ENCODE results near the gene BAG2.

The BAG2 gene

DNA sequence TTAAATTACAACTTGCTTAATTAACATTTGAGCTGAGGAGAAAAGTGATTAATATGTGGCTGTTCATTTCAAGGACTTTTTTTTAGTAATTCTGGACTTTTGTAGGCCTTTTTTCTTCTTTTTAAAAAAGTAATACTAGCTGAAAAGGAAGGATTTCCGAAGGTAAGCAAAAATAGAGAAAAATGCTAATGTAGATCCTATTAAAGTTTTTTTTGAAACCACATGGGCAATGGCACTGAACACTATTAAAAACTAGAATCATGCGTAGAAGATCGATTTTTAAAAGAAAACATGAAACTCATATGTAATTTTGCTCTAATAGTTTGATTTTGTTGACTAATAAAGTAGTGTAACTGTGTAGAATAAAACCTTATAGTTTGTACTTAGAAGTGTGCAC lies 2.4 kb downstream of the BAG2 start:
- ATAC-seq (no peak), DNase-seq (no peak)

DNA sequence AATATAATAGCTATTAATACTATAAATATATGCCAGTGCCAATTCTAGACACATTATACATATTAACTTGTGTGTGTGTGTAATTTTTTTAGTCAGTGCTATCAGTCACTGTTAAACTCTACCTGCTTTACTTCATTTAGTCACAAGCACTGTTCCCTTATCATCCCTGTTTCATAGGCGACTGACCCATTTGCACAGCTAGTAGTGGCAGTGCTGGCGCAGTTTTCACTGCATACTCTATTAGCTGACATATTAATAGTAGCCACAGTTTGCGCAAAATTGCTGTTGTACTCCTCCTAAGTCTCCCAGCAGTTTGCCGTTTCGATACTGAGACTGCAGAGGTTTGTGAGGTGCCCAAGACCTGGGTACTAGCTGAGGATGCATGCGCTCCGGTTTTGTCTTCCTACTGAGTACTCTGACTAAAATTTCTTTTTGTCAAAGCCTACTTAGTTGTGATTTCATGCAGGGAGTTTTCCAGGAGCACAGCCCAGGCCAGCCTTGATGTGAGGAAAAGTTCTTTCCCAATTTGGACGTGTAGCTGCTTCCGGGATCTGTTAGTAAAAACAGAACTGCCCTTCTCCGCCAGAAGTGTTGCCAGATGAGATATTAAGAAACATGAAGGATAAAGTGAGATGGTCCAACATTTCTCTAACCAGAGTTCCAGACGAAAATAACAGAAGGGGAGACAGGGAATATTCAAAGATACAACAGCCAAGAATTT lies 5.6 kb downstream of the BAG2 start:
- DNase-seq (no peak), ATAC-seq (no peak)

DNA sequence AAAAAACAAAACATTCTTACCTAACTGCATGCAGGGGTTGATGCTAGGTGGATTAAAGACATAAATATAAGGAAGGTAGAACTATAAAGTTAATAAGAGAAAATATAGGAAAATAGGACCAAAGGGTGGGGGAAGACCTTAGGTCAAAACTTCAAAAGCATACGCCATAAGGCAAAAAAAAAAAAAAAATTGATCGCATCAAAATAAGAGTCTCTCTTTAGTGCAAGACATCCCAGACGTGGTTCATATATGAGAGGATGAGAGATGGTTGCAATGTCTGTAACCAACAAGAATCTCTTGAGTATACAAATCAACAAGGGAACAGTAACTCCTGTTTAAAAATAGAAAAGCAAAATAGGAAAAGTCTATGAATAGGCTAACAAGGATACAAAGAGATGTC lies 8.5 kb downstream of the BAG2 start:
- no peak for ATAC-seq

DNA sequence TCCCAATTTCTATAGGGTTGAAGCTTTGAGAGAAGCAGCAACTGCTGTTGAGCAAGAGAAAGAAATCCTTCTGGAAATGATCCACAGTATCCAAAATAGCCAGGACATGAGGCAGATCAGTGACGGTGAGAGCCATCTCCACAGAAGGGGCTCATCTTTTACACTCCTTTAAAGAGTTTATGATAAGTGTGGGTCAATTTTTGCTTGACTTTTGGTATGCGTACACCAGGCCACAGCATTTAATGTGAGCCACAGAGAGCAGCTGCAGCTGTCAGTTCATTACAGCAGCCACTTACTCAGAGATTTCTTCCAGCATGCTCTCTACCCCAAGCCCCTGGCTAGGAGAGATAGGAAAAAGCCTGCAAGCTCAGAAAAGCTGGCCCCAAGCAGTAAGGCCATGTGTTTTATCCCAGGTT lies 9.9 kb downstream of the BAG2 start:
- DNase-seq, result no peak
- no peak for ATAC-seq

More for the DNA sequence above, 8.5 kb downstream of the BAG2 start:
- no peak for DNase-seq

DNA sequence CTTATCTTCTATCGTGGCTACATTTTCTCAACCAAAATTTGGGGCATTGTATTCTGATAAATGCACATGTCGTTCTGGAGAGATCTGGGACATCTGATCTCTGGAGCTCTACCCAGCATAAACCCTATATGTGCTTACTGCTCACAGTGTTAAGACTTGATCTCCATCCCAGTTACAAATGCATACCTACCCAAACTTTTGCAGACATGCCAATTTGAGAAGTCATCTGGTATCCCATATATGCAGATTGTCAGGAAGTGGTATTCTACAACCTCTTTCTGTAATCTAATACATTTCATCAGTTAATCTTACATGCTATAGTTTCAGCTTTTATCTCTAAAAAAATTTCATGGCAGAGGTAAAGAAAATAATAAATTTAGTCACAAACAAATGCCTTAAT lies 11.2 kb downstream of the BAG2 start:
- no peak for DNase-seq
- ATAC-seq, result no peak

DNA sequence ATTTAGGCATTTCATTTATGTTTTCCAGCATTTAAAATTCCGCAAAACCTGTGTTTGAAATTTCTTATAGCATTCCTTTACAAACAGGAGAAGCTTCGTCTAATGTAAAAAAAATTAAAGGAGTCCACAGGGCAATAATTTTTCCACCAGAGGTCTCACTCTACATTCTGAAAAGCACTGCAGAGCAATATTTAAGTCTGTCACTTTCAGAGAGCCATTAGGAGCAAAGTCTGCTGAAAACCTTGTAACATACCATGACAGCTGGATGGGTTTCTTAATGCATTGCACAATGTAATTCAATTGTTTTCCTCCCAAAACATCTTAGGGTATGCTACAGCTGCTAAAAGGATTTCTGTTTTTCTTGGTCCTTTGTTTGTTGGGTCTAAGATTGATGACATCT lies 18.0 kb downstream of the BAG2 start:
- no peak for DNase-seq
- no peak for ATAC-seq

DNA sequence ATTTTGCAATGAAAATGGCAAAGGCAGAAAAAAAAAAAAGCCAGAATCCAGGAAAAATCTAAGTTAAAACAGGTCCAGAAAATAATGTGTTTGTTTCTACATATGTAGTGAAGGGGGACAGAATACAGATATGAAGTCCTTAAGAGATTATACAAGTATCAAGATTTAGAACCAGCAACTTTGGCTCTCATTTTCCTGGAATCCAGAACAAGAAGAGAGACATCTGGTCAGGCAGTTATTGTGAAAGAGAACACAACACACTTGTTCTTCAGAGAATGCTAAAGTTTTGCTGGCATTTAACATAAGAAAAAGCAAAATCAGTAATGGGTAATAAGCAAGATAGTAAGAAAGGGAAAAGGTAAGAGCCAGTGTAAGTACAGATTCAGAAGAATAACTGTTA lies 21.1 kb downstream of the BAG2 start:
- ATAC-seq (no peak), DNase-seq (no peak)

DNA sequence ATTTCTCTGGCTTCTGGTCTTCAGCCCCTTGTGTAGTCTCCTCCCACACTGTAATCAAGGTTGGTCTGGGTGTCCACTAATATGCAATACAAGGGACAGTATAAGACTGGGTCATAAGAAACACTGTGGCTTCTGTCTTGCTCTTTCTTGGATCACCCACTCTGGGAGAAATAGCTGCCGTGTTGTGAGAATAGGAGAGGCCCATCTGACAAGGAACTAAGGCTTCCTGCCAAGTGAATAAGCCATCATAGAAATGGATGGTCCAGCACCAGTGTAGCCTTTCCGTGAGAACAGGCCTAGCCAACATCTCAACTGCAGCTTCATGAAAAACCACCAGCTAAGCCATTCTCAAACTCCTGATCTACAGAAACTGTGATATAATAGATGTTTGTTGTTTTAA lies 23.3 kb downstream of the BAG2 start:
- ATAC-seq (no peak), DNase-seq (no peak)

DNA sequence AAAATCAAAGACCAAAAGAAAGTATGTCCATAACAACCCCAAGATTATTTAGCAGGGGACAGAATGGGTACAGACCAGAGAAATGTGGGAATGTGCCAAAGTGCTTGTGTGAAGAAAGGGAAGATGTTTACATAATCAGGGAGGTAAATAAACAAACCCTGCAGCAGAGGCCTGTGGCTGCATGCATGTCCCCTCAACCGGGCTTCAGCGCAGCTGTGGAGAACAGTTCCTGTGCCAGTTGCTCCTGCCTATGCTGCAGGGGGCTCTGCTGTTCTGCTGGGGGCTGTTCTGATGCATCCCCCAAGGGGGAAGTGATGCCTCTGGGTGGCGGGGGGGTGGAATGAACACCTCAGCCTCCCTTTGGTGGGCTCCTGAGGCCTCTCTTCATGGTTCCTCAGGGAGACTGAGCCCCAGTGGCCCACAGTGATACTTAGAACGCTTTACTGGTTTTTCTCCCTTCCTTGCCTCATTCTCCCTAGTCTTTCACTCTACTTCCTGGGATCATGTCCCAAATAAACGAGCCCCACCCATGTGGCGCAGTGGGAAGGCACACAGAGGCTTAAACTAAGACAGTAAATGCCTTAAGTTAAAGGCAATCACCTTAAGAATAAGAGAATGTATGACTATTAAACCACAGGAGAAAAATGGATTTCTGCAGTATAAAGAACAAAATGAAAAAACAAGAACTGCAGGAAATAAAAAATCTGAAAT lies 27.0 kb downstream of the BAG2 start:
- DNase-seq (no peak), ATAC-seq (no peak)

DNA sequence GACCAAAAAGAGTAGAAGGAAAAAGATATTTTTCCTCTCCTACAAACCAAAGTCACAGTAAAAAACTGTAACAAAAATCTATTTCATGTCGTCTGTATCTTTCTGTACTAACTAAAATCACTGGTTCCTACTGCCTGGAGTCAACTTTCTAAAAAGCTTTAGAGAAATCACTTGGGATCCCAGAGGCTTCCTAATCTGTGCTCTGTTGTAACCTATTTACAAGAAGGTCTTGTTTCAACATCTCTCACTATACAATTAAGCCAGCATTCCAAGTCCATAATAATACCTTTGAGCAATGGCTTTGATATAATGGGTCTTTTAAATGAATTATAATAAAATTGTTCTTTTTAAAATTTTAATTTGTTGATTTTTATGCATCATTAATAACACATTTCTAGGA lies 29.6 kb downstream of the BAG2 start:
- no peak for ATAC-seq

DNA sequence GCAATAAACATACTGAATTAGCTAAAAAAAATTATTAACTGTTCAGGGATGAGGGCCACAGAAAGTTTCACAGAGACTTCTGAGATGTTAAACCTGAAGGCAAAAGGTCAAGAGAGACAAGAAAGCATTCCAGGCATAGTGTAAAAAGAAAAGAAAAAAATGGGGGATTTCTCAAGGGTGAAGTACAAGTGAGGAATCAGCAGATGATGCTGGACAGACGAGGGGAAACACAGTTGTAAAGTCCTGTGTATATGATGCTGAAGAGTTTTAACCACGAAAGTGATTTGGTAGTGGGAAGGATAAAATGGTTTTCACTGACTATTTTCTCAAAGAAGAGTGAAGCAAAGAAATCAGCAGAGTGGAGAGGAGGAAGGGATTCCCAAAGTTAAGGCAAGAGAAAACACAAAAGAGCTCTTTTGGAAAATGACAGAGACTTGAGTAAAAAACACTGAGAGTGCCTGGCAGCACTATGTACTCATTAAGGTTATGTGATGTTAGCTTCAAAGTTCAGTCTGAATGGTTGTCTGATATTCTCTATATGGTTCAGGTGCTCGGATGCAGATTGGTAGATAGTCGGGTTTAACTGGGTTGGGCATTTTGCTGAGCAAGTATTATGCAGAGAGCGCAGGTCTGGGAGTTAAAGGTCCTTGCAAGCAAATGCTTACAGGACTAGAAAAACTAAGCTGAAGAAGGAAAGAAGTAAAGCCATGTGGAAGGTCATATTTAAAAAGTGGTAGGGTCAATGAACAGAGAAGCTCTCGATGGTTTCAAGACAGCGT lies 33.6 kb downstream of the BAG2 start:
- no peak for DNase-seq
- no peak for ATAC-seq

More for the DNA sequence above, 29.6 kb downstream of the BAG2 start:
- no peak for DNase-seq

DNA sequence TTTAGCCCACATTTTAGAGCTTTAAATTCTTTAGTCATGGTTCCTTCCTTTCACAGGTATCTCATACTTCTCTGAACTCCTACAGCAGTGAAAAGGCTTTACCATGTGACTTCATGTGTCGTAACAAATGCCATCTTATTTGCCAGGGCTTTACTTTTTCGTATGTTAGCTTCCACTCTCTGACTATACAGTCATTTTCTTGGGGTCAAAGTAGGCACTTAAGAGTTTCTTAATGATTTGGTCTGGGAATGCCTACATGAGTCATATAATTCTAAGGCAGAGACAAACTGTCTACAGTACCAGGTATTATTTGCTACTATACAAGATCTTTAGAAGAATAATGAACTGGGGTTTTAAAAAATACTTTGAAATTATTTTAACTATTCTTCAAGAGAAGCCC lies 35.0 kb downstream of the BAG2 start:
- ATAC-seq (peak; percentile 49), DNase-seq (no peak)

DNA sequence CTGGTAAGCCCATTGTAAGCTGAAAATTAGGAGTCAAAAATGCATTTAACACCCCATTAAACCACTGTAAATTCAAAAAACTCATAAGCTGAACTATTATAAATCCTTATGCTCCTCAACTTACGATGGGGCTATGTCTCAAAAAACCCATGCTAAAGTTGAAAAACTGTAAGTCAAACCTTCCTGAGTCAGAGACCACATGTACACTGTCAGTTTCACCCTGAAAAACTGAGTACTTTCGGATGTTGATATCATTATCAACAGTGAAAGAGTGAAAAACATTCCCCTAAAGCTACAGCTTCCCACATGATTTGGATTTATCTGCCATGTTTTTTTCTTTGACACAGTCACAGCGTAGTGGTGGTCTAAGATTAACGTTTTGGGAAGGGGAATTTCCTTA lies 35.7 kb downstream of the BAG2 start:
- peak; percentile 43 for ATAC-seq
- no peak for DNase-seq

DNA sequence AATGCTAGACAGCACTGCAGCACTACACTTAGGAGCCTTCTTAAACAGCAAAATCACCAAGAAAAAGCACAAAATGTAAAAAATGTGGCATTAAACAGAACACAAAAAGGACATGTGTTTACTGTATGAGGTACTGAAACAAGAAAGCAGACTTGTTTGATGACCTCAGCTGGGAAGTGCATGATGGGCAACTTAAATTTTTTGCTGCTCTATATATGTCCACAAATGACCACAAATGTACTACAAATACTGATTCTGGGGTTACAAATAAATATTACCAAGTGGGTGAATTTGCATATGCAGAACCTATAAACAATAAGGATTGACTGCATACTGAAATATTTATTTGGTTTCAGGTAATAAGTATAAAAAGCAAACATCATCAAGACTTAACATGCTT lies 36.9 kb downstream of the BAG2 start:
- DNase-seq (no peak), ATAC-seq (no peak)

DNA sequence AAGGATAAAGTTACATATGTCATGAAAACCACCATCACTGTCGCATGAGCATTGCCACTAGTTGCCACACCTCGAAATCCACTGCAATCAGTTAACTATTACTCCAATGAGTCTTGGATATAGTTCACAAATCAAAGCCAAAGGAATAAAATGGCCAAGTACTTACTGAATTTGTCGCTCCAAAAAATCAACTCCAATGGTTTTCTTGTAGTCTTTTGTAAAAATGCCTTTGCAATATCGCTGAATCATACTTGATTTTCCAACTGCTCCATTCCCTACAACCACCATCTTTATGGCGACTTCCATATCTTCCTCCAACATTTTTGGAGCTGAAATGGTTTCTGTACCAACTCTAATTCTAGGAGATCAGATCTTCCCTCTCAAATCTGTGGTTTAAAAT lies 37.9 kb downstream of the BAG2 start:
- ATAC-seq, result no peak
- no peak for DNase-seq

DNA sequence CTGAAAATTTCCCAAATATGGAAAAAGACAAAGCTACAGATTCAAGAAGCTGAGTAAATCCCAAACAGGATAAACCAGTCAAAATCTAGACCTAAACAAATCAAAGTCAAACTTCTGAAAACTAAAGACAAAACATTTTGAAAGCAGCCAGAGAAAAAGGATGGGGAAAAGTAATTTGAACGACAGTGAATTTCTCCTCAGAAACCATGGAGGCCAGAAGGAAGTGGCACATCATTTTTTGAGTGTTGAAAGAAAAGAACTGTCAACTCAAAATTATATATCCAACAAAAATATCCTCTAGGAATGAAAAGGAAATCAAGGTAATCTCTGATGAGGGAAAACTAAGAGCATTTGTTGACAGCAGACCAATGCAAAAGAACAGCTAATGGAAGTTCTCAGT lies 43.1 kb downstream of the BAG2 start:
- ATAC-seq (no peak), DNase-seq (no peak)

DNA sequence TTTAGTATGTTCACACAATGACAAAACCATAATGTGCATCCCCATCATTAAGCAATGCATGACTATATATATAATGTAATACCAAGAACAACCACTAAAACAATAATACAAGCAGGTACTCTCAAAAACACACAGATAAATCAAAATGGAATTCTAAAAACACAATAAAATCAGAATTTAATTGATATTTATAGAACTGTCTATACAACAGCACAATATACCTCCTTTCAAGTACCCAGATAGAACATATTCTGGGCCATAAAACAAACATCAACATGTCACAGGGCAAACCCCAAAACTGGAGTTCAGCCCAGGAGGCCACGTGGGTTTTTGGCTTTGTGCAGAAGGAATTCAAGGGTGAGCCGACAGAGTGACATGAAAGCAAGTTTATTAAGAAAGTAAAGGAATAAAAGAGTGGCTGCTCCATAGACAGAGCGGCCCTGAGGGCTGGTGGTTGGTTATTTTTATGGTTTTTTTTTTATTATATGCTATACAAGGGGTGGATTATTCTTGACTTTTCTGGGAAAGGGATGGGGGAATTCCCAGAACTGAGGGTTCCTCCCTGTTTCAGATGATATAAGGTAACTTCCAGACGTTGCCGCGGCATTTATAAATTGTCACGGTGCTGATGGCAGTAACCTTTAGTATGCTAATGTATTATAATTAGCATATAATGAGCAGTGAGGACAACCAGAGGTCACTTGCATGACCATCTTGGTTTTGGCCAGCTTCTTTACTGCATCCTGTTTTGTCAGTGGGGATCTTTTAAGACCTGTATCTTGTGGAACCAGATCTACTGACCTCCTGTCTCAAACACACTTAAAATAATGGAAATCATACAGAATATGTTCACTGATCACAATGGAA lies 44.3 kb downstream of the BAG2 start:
- DNase-seq, result no peak
- ATAC-seq, result no peak

DNA sequence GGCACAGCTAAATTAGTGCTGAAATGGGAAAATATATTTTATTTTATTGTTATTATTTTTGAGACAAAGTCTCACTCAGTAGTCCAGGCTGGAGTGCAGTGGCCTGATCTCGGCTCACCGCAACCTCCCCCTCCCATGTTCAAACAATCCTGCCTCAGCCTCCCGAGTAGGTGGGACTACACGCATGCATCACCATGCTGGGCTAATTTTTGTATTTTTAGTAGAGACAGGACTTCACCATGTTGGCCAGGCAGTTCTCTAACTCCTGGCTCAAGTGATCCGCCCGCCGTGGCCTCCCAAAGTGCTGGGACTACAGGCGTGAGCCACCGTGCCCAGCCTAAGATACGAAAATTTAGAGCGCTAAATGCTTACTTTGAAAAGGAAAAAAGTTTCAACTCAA lies 45.1 kb downstream of the BAG2 start:
- ATAC-seq (no peak), DNase-seq (no peak)

DNA sequence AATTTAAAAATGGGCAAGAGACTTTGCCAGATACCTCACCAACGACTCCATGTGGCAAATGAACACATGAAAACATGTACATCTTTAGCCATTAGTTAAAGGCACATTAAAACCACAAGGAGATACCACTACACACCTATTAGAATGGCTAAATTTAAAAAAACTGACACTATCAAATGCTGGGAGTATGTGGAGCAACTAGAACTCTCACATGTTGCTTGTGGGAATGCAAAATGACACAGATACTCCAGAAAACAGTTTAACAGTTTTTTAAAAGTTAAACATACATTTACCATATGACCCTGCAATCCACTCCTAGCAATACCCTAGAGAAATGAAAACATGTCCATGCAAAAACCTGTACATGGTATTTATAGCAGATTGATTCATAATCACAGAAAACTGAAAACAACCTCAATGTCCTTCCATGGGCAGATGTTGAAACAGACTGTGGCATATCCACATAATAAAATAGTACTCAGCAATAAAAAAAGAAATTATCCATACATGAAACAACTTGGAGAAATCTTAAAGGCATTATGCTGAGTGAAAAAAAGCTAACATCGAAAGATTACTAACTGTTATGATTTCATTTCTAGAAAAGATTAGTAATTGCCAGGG lies 48.1 kb downstream of the BAG2 start:
- ATAC-seq, result no peak
- DNase-seq, result no peak

DNA sequence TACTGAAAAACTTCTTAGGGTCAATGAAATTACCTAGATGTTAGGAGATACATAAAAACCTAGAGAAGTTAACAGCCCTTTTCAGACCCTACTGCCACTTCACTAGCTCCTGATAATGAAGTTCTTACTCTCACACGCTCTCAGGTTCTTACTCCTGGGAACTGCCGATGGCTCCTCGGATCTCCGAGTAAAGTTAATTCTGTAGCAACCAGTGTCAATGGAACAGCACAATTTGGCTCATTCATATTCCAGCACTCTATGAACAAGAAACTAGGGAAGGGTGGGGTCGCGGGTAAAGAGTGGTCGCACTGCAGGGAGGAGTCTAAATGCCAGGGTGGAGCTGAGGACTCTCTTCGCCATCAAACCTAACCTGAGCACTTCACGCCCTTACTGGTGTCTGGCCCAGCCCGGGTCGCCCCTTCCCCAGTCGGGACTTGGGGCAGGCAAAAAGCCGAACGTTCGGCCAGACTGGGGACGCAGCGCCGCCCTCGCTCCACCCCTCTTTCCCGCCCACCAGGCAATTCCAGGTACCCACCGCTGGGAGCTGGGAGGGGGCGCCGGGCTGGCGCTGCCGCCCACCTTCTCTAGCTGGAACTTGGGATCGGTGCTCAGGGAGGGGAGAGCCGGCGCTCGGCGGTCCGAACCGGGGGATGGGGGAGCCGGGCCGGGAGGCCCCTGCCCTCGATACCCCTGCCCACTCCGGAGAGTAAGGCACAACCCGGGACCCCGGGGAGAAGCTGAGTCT lies 49.2 kb downstream of the BAG2 start:
- DNase-seq, result peak; percentile 64
- peak; percentile 50 for ATAC-seq
